Measurements from ENCODE around the gene ABCA13.

Gene ABCA13

DNA sequence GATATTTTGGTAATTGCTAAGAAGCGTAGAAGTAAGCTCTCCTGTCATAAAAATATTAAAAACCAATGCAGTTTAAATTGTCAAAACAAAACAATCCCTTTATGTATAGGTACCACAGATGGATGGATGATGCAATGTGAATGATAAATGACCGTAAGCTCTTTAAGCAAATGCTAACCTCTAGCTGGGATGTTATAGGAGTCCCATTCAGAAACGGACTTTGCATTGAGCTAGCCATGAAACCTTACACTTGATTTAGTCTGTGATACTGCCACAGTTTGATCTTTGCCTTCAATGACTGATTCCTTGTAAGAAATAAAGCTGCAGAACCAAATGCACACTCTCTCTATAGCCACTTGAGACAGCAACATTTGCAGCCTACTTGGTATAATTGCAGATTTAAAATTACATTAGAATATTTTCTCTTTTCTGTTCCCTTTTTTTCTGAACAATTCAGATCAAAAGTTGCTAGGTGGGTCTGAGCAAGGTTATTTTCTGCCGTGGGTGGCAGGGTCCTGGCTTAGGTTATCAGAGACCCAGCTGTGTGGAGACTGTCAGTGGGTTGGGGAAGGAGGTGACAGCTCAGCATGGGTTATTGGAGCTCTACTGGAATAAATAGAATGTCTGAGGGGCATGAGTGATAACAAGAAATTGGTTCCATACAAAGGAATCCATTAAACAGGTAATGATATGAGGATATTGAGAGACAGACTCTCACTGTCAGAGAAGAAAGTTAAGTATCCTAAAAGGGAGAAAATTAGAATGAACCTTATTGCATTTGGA is 494.3 kb downstream of the ABCA13 start:
- DNase-seq = no peak

DNA sequence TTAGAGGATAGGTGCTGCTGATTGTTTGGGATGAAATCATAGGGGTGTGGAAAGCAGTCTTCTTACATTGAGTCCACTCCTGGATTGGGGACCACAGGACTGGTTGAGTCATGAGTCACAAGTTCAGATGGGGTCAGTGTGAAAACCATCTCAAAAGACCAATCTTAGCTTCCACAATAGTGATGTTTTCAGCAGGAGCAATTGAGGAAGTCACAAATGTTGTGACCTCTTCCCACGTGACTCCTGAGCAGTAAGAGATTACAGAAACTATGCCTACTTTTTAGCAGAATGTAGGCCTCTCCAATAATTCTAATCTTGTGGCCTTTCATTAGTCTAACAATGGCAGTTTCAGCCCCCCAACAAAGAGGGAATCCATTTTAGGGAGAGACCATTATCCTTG is 496.1 kb downstream of the ABCA13 start:
- no peak for DNase-seq

DNA sequence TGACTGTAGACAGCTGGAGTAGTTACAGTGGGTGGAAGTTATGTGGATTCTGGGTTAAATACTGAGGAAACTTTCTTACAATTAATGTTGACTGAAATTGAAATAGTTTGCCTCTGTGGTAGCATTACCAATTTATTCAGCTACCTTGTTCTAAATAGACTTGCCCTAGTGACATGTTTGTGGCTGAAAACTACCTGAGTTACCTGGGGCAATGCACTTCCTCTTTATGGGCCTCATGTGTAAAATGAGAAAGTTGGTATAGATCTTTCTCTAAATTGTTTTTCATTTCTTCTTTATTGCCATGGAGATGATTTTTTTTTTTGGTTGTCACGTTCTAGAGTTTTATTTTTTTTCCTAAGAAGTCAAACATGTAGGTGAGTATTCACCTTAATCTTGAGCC is 500.4 kb downstream of the ABCA13 start:
- DNase-seq = no peak

DNA sequence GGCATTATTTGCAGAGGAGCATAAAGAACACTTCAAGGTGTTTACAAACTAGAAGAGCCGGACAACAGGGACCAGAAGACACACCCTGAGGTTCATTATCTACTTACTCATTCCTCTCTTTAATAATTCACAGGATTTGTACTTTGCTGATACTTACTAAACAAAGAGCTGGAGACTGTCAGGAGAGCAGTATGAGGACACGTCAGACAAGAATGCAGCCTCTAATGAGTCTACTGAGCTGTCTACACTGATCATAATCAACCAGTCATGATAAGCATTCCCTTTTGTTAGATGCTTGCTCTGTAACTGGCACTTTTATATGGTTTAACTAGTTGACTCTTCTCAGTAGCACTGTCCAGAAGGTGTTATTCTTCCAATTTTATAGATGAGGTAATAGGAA is 509.7 kb downstream of the ABCA13 start:
- DNase-seq = no peak

DNA sequence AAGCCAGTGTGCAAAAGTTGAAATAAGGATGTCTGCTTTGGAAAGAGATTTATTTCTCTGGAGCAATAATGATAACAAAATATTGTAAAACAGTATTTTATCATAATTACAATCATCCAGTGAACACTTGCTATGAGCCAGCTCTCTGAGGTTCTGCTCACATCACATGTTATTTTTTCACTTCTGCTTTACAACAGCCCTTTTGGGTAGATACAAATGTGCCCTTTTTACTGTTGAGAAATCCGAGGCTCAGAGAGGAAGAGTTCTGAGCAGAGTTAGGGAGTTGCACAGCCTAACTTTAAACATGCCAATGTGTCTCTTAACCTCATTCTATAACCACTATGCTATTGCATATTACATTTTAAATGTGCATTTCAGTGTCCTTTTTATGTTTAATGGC is 520.5 kb downstream of the ABCA13 start:
- no peak for DNase-seq
